ENCODE data around the gene GMDS.

The GMDS gene

DNA sequence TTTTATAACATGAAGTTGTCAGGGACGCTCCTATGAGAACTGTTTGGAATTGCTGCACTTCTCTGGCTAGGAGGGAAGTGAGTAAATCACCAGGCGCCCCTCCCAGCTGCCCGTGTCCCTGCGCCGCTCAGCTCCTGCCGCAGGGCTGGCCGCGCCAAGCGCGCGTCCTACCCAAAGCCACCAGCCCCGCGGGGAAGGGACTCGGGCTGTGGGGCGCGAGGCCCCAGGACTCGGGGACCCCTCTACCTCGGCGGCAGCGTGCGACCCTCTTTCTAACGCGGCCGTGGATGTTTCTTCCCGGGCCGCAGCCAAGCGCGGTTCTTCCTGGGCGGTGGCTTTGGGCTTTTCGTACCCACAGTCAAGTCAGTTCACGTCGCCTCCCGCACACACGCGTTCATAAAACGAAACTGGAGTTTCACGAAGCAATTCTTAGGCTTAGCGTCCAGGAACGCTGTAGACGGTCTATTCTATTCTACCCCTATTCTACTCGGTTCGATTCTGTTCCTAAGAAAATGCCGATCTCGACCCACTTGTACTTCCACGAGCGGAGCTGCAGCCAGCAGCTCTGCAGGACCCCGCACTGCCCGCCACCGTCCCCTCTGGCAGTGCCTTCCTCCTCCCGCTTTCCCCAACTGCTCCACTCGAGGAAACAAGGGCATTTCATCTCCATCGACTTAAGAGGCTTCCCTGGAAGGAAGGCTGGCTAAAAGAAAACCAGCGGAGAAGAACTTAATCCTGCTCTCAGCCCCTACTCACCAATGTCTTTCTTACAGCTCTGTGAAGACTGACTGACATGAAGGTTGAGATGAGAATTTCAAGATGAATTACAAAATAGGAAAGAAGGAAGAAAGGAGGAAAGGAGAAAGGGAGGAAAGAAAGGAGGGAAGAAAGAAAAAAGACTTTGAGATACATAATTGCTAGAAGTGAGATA lies 620.3 kb downstream of the GMDS start:
- Histone ChIP-seq H3K27me3 (ENCODE audit: low read depth, low read length) (peaks cover 9% of the 10 kb centered on the region), H3K79me2 (ENCODE audit: low read length) (no peaks in the 10 kb centered on the region), H3K9me3 (ENCODE audit: insufficient read depth, low read length) (no peaks in the 10 kb centered on the region), H3K4me1 (ENCODE audit: low read length) (peaks cover 4% of the 10 kb centered on the region; the same call in 1 of the 2 replicates), H3K4me3 (ENCODE audit: low read length) (peak overlapping the region; percentile 87), H3K27ac (ENCODE audit: low read length) (no peak overlapping the region), H4K20me1 (ENCODE audit: insufficient read depth, low read length) (no peaks in the 10 kb centered on the region), H3K9ac (ENCODE audit: low read length) (peak overlapping the region; percentile 62), H3K36me3 (replicated peaks; ENCODE audit: low read depth, low read length) (no peaks in the 10 kb centered on the region), H2AFZ (ENCODE audit: low read depth, low read length) (no peak overlapping the region), H3K4me2 (ENCODE audit: low read length) (peak overlapping the region; percentile 89)
- TF ChIP-seq EZH2phosphoT487 (IDR thresholded peaks at IDR 0.05; ENCODE audit: low read depth) (no peak), CTCF (IDR thresholded peaks at IDR 0.05; ENCODE audit: low read depth, low read length) (no peak)

DNA sequence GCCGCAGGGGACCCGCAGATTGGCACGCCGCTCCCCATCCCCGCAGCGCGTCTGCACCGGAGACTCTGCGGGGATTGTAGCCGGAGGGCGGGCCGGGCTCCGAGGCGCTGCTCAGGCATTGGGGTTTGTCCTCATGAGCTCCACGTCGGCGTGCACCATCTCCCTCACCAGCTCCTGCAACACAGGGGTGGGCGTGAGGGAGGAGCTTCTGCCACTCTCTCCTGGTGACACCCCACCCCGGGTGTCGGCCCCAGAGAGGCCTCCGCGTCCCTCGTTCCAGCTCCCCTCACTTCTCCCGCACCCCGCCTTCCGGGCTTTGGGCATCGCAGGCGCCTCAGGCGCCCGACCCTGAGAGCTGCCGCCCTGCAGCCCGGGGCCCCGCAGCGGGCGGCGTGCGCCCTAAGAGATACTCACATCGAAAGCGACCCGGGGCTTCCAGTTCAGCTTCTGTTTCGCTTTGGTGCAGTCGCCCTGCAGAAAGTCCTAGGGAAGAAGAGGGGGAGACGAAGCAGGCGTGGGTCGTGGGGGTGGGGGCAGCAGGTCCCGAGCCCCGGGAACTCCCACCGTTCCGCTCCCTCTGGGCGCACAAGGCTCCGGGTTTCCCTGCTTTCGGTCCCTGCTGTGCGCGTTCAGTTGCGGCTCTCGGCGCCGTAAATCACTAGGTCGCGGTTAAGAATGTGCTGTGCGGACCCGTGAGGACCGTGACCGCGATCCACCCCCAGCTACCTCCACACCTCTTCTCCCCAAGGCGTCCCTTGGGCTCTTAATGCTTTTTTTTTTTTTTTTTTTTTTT lies 621.2 kb downstream of the GMDS start:
- Histone ChIP-seq H3K36me3 (replicated peaks; ENCODE audit: low read depth, low read length) (no peaks in the 10 kb centered on the region), H3K4me3 (ENCODE audit: low read length) (peak overlapping the region; percentile 87), H3K27me3 (ENCODE audit: low read depth, low read length) (peaks cover 9% of the 10 kb centered on the region), H3K9ac (ENCODE audit: low read length) (peak overlapping the region; percentile 62), H3K27ac (ENCODE audit: low read length) (no peak overlapping the region), H3K4me2 (ENCODE audit: low read length) (peak overlapping the region; percentile 89), H4K20me1 (ENCODE audit: insufficient read depth, low read length) (no peaks in the 10 kb centered on the region), H2AFZ (ENCODE audit: low read depth, low read length) (no peak overlapping the region), H3K9me3 (ENCODE audit: insufficient read depth, low read length) (no peaks in the 10 kb centered on the region), H3K4me1 (ENCODE audit: low read length) (peaks cover 4% of the 10 kb centered on the region; the same call in 1 of the 2 replicates), H3K79me2 (ENCODE audit: low read length) (no peaks in the 10 kb centered on the region)
- TF ChIP-seq CTCF (IDR thresholded peaks at IDR 0.05; ENCODE audit: low read depth, low read length) (no peak), EZH2phosphoT487 (IDR thresholded peaks at IDR 0.05; ENCODE audit: low read depth) (no peak)

GRCh38 chr6:1623769-1624057 lies 621.7 kb downstream of the GMDS start:
- peak overlapping the region; percentile 89; the same call in 1 of the 2 replicates for H3K4me2 ChIP-seq (ENCODE audit: low read length)
- no peaks in the 10 kb centered on the region for H4K20me1 ChIP-seq (ENCODE audit: insufficient read depth, low read length)
- TF ChIP-seq CTCF (IDR thresholded peaks at IDR 0.05; ENCODE audit: low read depth, low read length) (no peak), EZH2phosphoT487 (IDR thresholded peaks at IDR 0.05; ENCODE audit: low read depth) (no peak)

More at GRCh38 chr6:1623769-1624057, 621.7 kb downstream of the GMDS start:
- Histone ChIP-seq H3K9me3 (ENCODE audit: insufficient read depth, low read length) (no peaks in the 10 kb centered on the region), H2AFZ (ENCODE audit: low read depth, low read length) (no peak overlapping the region), H3K27me3 (ENCODE audit: low read depth, low read length) (peaks cover 9% of the 10 kb centered on the region), H3K4me1 (ENCODE audit: low read length) (peaks cover 4% of the 10 kb centered on the region; the same call in 1 of the 2 replicates), H3K79me2 (ENCODE audit: low read length) (no peaks in the 10 kb centered on the region), H3K9ac (ENCODE audit: low read length) (no peak overlapping the region), H3K4me3 (ENCODE audit: low read length) (no peak overlapping the region; the same call in 1 of the 2 replicates), H3K27ac (ENCODE audit: low read length) (no peak overlapping the region), H3K36me3 (replicated peaks; ENCODE audit: low read depth, low read length) (no peaks in the 10 kb centered on the region)

Data from OCI-LY3 (cell line).